Measurements from ENCODE around the gene CDADC1.
"Not testable (repeated sequence)": the region's sequence is repeated elsewhere in the genome, so short reads cannot be mapped to it uniquely, and the experiment has no call there.

CDADC1 gene

GRCh38 chr13:49240017-49240416, 7.7 kb upstream of the CDADC1 start:
- peak; percentile 65 for DNase-seq

GRCh38 chr13:49241296-49241695, 6.4 kb upstream of the CDADC1 start:
- DNase-seq: no peak

DNA sequence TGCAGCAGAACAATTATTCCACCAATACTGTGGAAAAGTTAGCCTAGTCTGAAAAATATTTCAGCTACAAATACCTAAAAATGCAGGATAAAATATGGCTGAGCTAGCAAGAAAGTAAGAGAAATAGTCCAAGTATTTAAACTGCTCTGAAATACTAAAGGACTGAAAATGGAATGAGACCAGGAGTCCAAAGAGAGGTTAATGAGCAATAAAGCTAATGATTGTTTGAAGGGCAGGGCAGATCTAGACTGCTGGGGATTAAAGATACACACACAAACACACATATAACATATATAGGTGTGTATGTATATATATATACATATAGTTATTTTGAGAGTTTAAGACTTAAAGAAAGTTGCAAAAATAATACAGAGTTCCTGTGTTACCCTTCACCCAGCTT, 2.6 kb upstream of the CDADC1 start:
- DNase-seq: no peak

- no peak for DNase-seq
Measured at GRCh38 chr13:49246850-49247642, 679 bp upstream of the CDADC1 start.

- DNase-seq: peak; percentile 28
Measured at GRCh38 chr13:49248622-49249002, 887 bp downstream of the CDADC1 start.

GRCh38 chr13:49251326-49251725, 3.6 kb downstream of the CDADC1 start:
- no peak for DNase-seq

GRCh38 chr13:49253310-49253709, 5.6 kb downstream of the CDADC1 start:
- no peak for DNase-seq

GRCh38 chr13:49254007-49254406, 6.3 kb downstream of the CDADC1 start:
- peak; percentile 9 for DNase-seq

GRCh38 chr13:49256841-49257240, 9.1 kb downstream of the CDADC1 start:
- no peak for DNase-seq

GRCh38 chr13:49258089-49258796, 10.5 kb downstream of the CDADC1 start:
- DNase-seq: peak; percentile 45

- DNase-seq: no peak
Measured at GRCh38 chr13:49259586-49259985, 11.9 kb downstream of the CDADC1 start.

- no peak for DNase-seq
Measured at GRCh38 chr13:49262634-49263033, 14.9 kb downstream of the CDADC1 start.

- no peak for DNase-seq
Measured at GRCh38 chr13:49265822-49266221, 18.1 kb downstream of the CDADC1 start.

DNA sequence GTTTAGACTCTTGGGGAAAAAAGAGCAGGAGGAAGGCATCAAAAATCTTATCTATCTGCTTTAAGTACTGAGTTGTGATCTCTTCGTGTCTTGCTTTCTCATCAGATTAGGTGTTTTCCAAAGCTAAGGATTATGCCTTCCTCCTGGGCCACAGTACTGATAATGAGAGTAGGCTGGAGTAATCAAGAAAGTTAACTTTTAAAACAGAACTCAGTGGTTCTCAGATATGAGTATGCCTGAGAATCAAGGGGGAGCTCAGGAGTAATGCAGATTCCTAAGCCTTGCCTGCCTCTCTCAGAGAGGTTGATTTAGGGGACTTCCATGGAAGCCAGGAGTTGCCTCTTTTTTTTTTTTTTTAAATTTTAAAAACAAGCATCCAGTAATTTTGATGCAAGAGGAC, 23.5 kb downstream of the CDADC1 start:
- DNase-seq: no peak

- no peak for DNase-seq
Measured at GRCh38 chr13:49272296-49272695, 24.6 kb downstream of the CDADC1 start.

GRCh38 chr13:49278211-49278610, 30.5 kb downstream of the CDADC1 start:
- no peak for DNase-seq

DNA sequence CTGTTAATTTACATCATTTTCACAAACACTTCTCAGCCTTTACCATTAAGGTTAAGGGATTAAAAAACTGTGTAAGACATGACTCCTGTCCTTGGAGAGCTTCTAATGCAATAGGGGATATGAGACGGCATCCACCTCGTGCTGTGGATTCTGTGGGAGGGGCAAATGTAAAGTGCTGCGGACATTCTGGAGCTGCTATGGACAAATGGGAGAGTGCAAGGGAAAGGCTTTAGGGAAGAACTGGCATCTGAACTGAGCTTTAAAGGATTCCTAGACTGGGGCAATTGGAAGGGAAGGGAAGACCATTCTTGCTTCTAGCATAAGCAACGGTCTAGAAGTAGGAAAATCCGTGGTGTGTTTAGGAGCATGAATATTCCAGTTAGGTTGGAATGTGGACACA, 31.4 kb downstream of the CDADC1 start:
- DNase-seq: no peak

- DNase-seq: no peak
Measured at GRCh38 chr13:49279885-49280284, 32.2 kb downstream of the CDADC1 start.

GRCh38 chr13:49287995-49288394, 40.3 kb downstream of the CDADC1 start:
- no peak for DNase-seq

- DNase-seq: no peak
Measured at GRCh38 chr13:49288458-49288857, 40.7 kb downstream of the CDADC1 start.

DNA sequence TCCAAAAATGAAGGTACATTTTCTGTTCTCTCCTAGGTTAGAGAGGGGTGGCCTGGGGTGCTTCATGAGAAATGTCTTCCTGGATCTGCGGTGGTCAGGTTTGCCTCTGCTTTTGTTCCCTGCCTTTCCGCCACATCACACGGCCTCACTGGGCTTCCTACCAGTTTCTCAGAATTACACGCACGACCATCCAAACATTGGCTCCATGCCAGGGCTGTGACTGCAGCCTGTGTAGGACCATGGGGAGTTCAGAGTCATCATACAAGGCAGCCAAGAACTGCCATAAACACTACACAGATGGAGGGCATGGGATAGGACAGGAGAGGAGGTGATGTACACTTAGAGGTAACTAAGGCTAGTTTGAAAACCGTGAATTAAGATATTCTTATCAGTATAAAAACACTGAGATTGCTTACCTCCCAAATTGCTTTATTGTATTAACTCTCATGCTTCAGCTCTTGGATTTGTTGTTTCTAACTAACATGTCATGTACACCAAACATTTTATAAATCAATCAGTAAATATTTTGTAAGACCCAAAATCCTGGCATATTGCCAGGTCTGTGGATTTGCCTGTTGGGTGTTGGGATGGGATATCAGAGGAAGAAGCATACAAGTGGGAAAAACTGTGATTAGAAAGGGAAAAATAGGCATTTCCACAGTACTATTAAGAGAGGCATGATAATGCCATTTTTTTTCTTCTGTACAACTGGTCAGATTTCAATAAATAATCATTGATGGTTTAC, 45.2 kb downstream of the CDADC1 start:
- DNase-seq: no peak

GRCh38 chr13:49294723-49295122, 47.0 kb downstream of the CDADC1 start:
- DNase-seq: not testable (repeated sequence)

DNA sequence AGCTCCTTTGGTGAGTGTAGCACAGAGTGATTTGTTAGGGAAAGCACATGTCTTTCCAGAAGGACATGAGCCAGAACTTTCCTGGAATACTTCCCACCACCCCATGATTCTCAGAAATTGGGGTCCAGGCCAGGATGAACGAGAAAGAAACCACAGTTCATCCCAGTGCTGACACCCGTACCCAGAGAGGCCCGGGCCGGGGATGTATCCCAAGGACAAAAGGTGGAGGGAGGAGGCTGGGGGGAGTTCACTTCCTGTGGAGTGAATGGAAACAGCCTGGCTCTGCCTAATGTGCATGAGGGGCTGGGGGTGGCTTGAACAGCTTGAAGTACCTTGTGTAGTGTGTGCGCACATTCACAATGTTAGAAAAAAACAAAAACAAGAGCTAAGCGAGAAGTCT, 47.5 kb downstream of the CDADC1 start:
- DNase-seq: no peak

GRCh38 chr13:49296659-49297058, 48.9 kb downstream of the CDADC1 start:
- DNase-seq: no peak

Measured in CD4-positive, alpha-beta T cell treated with Interleukin-17A for 1 hour (primary cell).